ENCODE measurements around the gene PPM1D.
"Not testable (repeated sequence)": the region's sequence is repeated elsewhere in the genome, so short reads cannot be mapped to it uniquely, and the experiment has no call there.

The PPM1D gene

DNA sequence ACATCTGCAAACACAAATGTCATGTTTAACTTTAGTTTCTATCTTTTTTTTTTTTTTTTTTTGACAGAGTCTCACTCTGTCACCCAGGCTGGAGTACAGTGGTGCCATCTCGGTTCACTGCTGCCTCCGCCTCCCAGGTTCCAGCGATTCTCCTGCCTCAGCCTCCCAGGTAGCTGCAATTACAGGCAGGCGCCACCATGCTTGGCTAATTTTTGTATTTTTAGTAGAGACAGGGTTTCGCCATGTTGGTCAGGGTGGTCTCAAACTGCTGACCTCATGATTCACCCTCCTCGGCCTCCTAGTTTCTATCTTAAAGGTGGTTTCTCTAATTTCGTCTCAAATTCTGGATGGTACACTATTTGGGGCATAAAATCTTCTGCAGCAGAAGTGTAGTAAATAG is 5.8 kb upstream of the PPM1D start:
- not testable (repeated sequence) for DNase-seq (ENCODE audit: low read depth)

DNA sequence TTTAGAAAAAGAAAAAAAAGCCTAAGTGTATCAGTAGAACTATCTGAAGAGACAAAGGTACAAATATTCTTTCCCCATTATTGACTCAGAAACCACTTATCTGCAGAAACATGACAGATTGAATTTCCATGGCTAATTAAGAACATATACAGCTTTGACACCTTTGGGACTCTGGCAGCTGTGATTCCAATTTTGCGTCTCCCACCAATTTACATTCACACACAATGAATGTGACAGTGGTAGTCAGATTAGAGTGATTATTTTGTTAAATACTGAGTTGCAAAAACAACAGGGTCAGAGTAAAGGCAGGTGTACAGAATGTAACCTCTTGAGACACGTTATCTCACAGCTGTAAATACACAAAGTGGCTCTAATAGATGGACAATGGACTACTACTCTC is 5.3 kb upstream of the PPM1D start:
- no peak for DNase-seq (ENCODE audit: low read depth)

DNA sequence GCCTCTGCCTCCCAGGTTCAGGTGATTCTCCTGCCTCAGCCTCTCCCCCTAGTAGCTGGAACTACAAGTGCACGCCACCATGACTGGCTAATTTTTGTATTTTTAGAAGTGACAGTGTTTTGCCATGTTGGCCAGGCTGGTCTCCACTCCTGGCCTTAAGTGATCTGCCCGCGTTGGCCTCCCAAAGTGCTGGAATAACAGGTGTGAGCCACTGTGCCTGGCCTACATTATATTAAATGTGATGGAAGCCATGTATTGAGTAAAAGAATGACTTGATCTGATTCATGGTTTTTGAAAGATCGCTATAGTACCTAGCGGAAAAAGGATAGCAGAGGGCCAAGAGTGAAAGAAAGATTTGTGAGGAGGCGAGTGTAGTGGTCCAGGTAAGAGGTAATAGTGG is 2.7 kb upstream of the PPM1D start:
- DNase-seq (ENCODE audit: low read depth), result no peak

DNA sequence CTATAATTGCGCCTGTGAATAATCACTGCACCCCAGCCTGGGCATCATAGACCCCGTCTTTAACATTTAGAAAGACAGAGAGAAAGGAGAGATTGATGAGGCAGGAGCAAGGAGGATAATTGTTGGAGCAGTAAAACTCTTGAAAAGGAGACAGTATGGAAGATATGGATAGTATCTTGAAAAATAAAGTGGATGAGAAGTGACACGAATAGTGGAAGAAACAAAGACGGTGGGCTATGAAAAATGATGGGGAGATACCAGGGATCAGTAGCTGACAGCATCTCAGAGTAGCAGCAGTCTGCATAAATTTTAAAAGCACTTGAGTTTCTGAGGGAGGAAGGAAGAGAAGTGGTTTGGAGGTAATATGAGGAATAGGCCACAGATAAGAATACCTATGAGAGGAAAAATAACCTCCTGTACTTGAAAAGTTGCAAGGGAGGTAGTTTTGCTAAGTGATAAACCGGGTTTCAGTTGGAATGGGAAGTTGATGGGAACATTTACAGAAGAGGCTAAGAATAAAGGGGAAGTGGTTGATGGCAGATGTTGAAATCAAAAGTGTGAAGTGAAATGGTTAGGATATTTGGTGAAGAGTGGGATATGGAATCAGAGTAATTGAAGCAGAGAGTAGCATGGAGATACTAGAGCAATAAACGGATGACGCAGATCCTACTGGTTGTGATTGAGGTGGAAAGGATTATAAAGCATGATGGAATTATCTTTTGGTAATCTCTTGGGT is 1.8 kb upstream of the PPM1D start:
- no peak for DNase-seq (ENCODE audit: low read depth)

DNA sequence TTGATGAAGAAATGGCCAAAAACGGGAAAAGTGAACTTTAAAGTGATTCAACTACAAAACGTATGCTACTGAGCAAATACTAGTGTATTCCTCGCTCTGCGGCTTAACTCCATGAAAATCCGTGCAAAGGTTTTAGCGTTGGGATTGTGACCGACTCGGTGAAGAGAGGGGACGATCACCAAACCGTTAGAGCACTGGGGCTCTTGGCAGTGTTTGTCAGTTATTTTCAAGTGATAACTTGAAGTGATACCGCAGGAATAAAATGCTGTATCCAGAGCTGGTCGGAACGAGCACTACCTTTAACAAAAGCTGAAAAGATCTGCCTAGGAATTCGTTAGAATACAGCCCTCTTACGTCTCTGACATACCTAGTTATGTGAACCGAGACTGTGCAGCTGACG is 773 bp upstream of the PPM1D start:
- no peak for DNase-seq (ENCODE audit: low read depth)

DNA sequence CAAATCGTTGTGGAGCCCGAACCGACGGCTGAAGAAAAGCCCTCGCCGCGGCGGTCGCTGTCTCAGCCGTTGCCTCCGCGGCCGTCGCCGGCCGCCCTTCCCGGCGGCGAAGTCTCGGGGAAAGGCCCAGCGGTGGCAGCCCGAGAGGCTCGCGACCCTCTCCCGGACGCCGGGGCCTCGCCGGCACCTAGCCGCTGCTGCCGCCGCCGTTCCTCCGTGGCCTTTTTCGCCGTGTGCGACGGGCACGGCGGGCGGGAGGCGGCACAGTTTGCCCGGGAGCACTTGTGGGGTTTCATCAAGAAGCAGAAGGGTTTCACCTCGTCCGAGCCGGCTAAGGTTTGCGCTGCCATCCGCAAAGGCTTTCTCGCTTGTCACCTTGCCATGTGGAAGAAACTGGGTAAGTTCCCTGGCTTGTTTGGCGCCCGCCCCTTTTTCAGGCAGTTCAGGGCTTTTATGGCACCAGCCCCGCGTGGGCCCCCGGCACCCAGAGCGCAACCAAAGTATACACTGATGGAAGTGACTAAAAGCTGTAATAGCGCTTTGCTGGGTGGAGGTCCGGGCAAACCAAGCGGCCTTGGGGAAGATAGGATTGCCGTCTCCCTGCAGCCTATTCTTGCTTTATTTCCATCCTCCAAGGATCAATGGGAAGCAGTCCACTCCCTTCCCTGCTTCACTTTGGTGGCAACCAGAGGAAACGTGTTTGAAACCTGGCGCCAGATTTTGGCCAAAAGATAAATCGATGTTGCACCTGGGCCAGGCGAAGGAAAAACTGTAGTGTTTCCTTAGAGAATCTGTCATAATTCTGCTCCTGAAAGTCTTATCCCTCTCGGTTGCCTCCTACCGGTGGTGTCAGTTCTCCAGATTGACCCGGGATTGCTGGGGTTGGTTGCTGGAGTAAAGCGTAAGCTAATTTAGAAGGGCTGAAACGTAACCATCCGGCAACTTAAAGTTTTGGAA is 775 bp downstream of the PPM1D start:
- DNase-seq (ENCODE audit: low read depth), result peak; percentile 71

DNA sequence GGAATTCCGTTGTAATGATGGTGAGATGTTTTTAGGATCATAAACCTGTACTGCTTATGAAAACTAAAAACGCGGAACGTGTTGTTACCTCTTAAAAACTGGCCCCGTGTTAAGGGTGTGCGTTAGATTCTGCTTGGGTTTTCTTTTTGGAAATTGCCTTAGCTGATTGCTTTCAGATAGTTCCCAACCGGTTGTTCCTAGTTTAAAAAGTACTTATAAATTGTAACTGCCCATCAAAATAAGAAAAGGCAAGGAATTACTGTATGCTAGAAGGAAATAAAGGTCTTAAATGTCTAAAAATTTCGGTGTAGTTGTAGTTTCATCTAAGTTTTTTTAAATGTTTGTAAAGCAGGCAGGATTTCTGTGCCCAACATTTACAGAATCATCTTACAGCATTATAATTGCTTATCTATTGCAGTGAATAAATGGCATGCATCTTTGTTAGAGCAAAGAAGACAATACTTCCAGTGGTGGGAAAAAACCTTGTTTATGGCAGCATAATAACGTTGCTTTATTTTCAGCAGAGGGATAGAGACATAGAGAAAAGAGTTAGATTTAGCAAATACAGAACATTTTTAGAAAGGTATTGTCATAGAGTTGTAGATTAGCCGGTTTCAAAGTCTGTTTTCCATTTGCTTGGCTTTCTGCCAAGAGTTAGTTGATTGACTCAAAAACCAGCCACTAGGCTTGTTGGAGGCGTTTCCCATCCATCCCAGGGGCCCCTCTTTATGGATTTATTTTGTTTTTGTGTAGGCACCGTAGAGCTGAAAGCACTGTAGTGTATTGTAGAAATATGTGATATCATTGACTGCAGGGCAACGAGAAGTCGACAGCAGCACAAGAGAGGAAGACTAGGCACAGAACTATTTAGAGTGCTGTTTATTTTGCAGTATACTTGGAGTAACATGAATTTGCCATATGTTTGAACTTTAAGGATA is 1.7 kb downstream of the PPM1D start:
- DNase-seq (ENCODE audit: low read depth), result no peak

DNA sequence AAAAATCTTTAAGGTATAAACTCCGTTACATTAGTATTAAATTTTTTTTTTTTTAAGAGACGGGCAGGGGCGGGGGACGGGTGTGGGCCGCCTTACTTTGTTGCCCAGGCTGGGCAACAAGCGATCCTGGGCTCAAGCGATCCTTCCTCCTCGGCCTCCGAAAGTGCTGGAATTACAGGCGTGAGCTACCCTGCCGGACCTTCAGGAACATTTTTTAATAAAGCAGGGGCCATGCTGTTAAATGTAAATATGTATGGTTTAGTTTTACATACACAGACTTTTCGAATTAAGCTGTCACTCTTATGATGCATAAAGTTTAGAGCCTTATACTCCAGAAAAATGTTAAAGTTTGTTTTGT is 2.4 kb downstream of the PPM1D start:
- no peak for DNase-seq (ENCODE audit: low read depth)

DNA sequence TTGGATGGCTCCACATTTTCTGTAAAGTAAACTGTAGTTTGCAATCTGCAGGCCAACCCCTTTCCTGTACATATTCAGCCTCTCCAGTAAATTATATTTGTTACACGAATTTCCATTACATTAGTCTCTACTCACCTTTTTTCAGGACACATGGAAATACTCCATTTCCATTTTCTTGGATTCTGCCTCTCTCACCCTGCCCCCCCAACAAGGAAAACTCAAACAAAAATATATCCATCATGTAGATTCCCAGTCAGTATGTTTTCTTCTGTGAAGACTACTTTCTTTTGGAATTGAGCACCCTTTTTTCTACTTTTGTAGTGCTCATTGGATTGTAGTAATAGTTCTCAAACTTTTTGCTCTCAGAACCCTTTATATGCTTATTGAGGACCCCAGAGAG is 2.9 kb downstream of the PPM1D start:
- DNase-seq (ENCODE audit: low read depth), result no peak

DNA sequence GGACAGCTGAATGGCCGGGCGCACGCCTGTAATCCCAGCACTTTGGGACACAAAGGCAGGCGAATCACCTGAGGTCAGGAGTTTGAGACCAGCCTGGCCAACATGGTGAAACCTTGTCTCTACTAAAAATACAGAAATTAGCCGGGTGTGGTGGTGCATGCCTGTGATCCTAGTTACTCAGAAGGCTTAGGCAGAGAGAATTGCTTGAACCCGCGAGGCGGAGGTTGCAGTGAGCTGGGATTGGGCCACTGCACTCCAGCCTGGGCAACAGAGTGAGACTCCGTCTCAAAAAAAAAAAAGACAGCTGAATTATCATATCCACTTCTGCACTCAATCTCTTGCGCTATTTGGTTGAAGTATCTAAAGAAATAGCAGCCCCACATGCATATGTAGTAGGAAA is 3.5 kb downstream of the PPM1D start:
- not testable (repeated sequence) for DNase-seq (ENCODE audit: low read depth)

DNA sequence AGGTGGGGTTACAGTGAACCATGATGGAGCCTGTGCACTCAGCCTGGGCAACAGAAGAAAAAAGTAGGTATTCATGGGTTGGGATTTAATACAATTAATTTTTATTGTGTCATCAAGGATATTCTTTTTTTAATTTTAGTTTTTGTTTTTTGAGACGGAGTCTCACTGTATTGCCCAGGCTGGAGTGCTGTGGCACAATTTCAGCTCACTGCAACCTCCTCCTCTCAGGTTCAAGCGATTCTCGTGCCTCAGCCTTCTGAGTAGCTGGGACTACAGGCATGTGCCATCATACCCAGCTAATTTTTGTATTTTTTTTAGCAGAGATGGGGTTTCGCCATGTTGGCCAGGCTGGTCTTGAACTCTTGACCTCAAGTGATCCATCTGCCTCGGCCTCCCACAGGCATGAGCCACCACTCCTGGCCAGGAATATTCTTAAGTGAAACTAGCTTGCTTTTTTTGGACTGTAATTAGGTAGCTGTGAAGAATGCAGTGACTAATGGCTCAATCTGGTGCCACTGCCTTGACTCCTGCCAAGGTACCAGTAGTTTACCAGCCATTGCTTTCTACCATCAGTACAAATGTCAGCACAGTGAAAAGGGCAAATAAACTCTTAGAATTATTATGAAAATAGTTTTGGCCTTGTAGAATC is 4.8 kb downstream of the PPM1D start:
- DNase-seq (ENCODE audit: low read depth), result no peak

DNA sequence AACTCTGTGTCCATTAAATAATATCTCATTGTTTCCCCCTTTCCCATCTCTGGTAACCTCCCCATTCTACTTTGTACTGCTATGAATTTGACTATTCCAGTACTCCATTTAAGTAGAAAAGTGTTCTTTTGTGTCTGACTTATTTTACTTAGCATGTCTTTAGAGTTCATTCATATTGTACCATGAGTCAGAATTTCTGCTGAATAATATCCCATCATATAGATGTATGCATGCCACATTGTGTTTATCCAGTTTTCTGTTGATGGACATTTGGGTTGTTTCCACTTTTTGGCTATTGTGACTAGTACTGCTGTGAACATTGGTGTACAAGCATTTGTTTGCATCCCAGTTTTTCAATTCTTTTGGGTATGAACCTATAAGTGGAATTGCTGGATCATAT is 6.0 kb downstream of the PPM1D start:
- DNase-seq (ENCODE audit: low read depth), result no peak

DNA sequence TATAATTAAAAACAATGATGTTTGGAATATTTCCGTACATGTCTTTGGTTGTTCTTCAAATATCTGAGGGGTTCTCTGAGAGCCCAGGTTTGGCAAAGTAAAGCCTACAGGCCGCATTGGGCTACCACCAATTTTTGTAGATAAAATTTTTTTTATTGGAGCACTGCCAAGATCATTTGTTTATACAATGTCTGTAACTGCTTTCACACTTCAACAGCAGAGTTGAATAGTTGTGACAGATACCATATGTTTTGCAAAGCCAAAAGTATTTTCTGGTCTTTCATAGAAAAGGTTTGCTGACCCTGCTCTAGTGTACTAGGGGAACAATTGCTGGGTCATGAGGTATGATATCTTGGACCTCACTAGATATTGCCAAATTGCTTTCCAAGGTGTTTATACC is 10.5 kb downstream of the PPM1D start:
- DNase-seq (ENCODE audit: low read depth), result no peak

DNA sequence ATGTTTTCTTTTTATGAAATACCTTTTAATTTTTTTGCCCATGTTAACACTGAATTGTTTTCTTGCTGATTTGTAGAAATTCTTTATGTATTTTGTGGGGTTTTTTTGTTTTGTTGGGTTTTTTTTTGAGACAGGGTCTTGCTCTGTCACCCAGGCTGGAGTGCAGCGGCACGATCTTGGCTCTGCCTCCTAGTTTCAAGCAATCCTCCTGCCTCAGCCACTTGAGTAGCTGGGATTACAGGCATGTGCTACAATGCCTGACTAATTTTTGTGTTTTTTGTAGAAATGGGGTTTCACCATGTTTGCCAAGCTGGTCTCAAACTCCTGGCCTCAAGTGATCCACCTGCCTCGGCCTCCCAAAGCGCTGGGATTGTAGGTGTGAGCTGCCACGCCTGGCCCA is 11.3 kb downstream of the PPM1D start:
- DNase-seq (ENCODE audit: low read depth), result not testable (repeated sequence)

DNA sequence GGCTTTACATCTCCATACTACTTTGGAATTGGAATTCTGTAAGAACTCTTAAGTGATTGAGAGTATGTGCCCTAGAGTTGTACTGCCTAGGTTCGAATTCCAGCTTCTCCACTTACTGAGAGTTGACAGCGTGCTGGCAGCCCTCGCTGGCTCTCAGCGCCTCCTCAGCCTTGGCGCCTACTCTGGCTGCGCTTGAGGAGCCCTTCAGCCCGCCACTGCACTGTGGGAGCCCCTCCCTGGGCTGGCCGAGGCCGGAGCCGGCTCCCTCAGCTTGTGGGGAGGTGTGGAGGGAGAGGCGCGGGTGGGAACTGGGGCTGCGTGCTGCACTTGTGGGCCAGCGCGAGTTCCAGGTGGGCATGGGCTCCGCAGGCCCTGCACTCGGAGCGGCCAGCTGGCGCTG is 13.3 kb downstream of the PPM1D start:
- DNase-seq (ENCODE audit: low read depth), result no peak

DNA sequence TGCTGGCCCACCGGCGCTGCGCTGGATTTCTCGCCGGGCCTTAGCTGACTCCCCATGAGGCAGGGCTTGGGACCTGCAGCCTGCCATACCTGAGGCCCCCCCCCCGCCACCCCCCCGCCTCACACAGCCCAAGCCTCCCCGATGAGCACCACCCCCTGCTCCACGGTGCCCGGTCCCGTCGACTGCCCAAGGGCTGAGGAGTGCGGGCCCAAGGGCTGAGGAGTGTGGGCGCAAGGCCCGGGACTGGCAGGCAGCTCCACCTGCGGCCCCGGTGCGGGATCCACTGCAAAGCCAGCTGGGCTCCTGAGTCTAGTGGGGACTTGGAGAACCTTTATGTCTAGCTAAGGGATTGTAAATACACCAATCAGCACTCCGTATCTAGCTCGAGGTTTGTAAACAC is 13.8 kb downstream of the PPM1D start:
- not testable (repeated sequence) for DNase-seq (ENCODE audit: low read depth)

DNA sequence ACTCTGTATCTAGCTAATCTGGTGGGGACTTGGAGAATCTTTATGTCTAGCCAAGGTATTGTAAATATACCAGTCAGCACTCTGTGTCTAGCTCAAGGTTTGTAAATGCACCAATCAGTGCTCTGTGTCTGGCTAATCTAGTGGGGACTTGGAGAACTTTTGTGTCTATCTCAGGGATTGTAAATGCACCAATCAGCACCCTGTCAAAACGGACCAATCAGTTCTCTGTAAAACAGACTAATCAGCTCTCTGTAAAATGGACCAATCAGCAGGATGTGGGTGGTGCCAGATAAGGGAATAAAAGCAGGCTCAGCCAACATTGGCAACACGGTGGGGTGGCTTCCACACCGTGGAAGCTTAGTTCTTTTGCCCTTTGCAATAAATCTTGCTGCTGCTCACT is 14.3 kb downstream of the PPM1D start:
- DNase-seq (ENCODE audit: low read depth), result not testable (repeated sequence)

DNA sequence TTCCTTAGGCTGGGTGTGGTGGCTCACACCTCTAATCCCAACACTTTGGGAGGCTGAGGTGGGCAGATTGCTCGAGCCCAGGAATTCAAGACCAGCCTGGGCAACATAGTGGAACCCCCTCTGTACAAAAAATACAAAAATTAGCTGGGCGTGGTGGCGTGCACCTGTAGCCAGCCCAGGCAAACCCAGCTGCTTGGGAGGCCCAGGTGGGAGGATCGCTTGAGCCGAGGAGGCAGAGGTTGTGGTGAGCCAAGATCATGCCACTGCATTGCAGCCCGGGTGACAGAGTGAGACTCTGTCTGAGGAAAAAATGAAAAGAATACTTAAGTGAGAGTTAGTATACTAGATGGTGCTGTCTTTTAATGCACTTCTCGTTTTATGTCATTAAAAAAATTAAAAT is 15.1 kb downstream of the PPM1D start:
- no peak for DNase-seq (ENCODE audit: low read depth)

DNA sequence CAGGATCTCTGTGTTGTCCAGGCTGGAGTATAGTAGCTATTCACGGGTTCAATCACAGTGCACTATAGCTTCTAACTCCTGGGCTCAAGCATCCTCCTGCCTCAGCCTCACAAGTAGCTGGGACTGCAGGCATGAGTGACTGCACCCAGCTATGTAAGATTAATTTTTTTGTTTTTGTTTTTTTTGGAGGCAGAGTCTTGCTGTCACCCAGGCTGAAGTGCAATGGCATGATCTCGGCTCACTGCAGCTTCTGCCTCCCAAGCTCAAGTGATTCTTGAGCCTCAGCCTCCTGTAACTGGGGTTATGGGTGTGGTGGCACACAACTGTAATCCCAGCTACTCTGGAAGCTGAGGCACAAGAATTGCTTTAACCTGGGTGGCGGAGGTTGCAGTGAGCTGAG is 15.8 kb downstream of the PPM1D start:
- no peak for DNase-seq (ENCODE audit: low read depth)

DNA sequence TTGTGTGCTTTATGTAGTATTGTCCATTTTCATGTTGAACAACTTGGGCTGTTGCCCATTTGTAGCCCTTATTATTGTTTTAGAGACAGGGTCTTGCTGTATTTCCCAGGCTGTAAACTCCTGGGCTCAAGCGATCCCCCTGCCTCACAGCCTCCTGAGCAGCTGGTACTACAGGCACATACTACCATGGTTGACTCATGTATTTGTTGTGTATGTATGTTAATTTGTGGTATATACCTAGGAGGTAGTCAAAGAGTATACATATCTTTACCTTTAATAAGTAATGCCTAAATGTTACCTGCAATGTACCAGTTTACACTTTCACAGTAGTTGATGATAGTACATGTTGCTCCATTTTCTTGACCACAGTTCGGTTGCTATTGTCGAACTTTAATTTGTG is 18.1 kb downstream of the PPM1D start:
- DNase-seq (ENCODE audit: low read depth), result no peak

DNA sequence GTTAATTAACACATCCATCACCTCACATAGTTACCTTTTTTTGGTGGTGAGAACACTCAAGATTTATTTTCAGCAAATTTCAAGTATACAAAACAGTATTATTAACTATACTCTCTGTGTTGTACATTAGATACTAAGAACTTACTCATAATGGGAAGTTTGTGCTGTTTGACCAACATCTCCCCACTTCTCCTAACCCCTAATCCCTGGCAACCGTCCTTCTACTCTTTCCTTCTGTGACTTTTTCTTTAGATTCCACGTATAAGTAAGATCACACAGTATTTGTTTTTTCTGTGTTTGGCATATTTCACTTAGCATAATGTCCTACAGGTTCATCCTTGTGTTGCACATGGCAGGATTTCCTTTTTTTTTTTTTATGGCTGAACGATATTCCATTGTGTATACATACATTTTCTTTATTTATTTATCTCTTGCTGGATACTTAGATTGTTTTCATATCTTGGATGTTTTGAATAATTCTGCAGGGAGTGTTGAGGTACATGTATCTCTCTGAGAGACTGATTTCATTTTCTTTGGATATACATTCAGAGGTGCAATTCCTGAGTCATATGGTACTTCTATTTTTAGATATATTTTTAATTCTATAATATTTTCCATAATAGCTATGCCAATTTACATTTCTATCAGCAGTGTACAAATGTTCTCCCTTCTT is 19.0 kb downstream of the PPM1D start:
- no peak for DNase-seq (ENCODE audit: low read depth)

All from GM04504 (cell line).